Stimulated activated CD8-positive, alpha-beta memory T cell treated with anti-CD3 and anti-CD28 coated beads, Interleukin-4, amount 100 ng/mL, for 48 hours (primary cell): ENCODE measurements around the gene METTL14.

ENCODE experiments used
- DNase-seq: peaks from one replicate; pipeline ENCODE4 v3.0.0-alpha.2; 2020

Gene METTL14

GRCh38 chr4:118760493-118760892, 75.3 kb downstream of the METTL14 start:
- DNase-seq: no peak

GRCh38 chr4:118761397-118762016, 76.3 kb downstream of the METTL14 start:
- no peak for DNase-seq

DNA sequence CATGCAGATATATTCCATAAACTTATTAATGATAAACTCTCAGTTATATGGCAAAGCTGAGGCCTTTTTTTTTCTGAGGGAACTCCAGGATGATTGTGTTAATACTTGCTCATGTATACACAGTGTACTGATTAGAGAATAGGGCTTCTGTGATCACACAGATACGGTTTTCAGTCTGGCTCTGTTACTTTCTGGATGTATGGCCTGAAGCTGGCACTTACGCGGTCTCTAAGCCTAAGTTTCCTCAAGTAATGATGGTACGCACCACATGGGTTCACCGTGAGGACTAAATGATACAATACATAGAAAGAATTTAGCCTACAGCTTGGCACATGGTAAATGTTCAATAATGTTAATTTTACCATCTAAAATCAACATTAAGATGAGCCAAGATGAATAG, 77.0 kb downstream of the METTL14 start:
- no peak for DNase-seq

- DNase-seq: no peak
Measured at GRCh38 chr4:118762730-118763477, 77.7 kb downstream of the METTL14 start.
